IPS-NIHi7 (cell line): ENCODE data around the gene TLE2.
A peak's percentile ranks its signal among the peaks of the same experiment; 100 is the strongest.

Experiments
- DNase-seq: peaks from one replicate; pipeline ENCODE4 v3.0.0; 2012; ENCODE audit warnings: mixed read lengths; ENCODE audit errors: extremely low spot score

TLE2 gene

DNA sequence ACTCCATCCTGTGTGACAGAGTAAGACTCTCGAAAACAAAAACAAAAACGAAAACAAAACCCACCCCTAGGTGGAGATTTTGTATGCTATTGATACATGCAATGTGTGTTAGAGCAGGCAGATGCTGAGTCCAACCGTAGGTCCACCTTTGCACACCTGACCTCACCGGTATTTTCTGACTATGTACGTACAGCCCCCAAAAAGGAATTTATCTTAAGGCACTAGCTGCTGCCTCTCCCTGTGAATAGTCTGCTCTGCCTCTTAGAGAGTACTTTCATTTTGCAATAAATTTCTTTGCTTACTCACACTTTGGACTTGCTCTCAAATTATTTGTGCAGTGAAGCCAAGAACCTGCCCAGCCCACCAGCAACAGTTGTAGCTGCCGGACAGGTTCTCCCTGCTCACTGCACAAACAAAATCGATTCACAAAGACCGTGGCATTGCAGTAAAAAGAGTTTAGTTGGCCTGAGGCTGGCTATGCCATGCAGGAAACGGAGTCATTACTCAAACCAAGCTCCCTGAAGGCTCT, 76.1 kb downstream of the TLE2 start:
- DNase-seq: no peak

DNA sequence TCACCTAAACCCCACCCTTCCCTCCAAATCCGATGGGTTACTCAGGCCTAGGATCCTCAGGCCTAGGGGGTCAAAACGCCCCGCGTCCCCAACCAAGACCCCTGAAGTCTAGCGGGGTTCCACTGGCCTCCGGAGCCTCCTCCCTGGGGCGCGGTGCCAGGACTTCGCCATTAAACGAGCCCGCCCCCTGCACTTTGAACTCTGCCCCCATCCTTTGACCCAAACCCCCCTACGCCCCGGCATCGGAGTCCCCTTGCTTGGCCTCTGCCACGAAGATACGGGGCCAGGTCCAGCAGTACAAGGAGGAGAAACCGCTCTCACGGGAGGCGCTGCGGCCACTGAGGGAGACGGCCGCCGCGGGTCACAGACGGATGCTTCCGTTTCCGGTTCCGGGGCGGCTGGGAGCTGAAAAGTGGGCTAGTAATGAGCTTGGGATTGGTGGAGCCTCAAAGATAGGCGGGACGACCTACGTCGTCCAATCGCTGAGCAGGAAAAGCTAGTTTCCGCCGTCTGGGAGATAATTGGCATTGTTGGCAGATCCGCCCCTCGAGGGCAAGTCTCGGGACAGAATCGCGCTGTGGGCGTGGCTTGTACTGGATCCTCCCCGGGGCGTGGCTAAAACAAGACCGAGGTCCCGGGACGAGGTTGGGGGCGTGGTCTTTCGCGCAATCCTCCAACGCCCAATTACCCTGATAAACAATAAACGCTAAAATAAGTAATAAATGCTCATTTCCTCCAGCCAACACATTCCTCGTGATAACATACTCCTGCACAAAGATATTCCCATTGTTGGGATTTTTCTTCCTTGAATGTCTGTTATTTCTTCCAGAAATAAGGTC, 78.6 kb downstream of the TLE2 start:
- DNase-seq: peak; percentile 99

DNA sequence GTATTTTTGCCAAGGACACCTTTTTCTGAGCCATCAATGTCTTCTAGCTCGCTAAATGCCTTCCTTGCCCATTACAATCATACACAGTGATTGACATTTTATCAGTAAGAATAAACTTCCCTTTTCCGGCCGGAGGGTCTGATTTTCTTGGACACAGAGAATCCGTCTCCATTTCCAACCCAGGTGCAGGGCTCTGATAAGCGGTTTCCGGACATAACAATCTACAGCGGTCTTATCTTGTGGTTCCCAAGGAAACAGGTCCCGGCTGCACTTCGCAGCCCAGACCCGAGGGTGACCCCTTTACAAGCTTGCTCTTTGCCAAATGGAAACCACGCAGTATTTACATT, 79.2 kb downstream of the TLE2 start:
- DNase-seq: no peak
